Mammary epithelial cell (primary cell): ENCODE results near the gene PICALM.

Source experiments
- CTCF ChIP-seq, 2 donors: IDR thresholded peaks in 1 of 2; conservative IDR thresholded peaks in 1 of 2; 2 replicates each; pipeline ENCODE4 v1.5.1; 2011 to 2012; ENCODE audit warnings: inconsistent platforms in 2 of 2, low read length in 2 of 2, mild to moderate bottlenecking in 2 of 2, control low read depth in 1 of 2, low read depth in 1 of 2; ENCODE audit not compliant: insufficient read depth in 1 of 2; ENCODE audit errors: extremely low read depth in 1 of 2
- EZH2 ChIP-seq: IDR thresholded peaks from 2 replicates; pipeline ENCODE4 v1.6.1; 2012; ENCODE audit warnings: low read length, inconsistent platforms, borderline replicate concordance

- TF ChIP-seq CTCF (conservative IDR thresholded peaks at IDR 0.05 in 1 of 2, IDR thresholded peaks at IDR 0.05 in 1 of 2; ENCODE audit: extremely low read depth in 1 of 2, insufficient read depth in 1 of 2, low read depth in 1 of 2, low read length in 2 of 2) (no peak), EZH2 (no peak)
Measured at GRCh38 chr11:85951049-85951405, 117.9 kb downstream of the PICALM start.
